Panc1 (cell line): ENCODE measurements around the gene LRIF1.

Experiments
- CTCF ChIP-seq: fragments of 450-650 bp; IDR thresholded peaks from 2 replicates; pipeline ENCODE4 v1.5.1; 2017; ENCODE audit warnings: mild to moderate bottlenecking
- SIN3A ChIP-seq: IDR thresholded peaks from 2 replicates; pipeline ENCODE4 v1.6.1; 2012; ENCODE audit warnings: low read depth, mild to moderate bottlenecking, low read length, moderate library complexity, borderline replicate concordance; ENCODE audit not compliant: insufficient read depth

- TF ChIP-seq CTCF, result no peak
- TF ChIP-seq SIN3A, result no peak
Measured at GRCh38 chr1:110912784-110913183, 50.9 kb downstream of the LRIF1 start.
